ENCODE results near the gene ACVR1B.
A peak's percentile ranks its signal among the peaks of the same experiment; 100 is the strongest.

Gene ACVR1B

GRCh38 chr12:51917746-51918453 is 33.6 kb upstream of the ACVR1B start:
- TF ChIP-seq POLR2AphosphoS5 (IDR thresholded peaks at IDR 0.05; ENCODE audit: low read depth, low read length) (no peak), FOXP2 (optimal IDR thresholded peaks at IDR 0.05; ENCODE audit: borderline replicate concordance, extremely low read depth, extremely low read length, insufficient read depth) (no peak), REST (IDR thresholded peaks at IDR 0.05; ENCODE audit: insufficient read depth in 1 of 2, low read depth in 2 of 2, low read length in 2 of 2) (no peak), SIN3A (IDR thresholded peaks at IDR 0.05; ENCODE audit: borderline replicate concordance, insufficient read depth, low read length) (no peak), TAF1 (IDR thresholded peaks at IDR 0.05; ENCODE audit: borderline replicate concordance, insufficient read depth, low read length) (no peak)

GRCh38 chr12:51920046-51920445 is 31.5 kb upstream of the ACVR1B start:
- TF ChIP-seq TAF1 (IDR thresholded peaks at IDR 0.05; ENCODE audit: borderline replicate concordance, insufficient read depth, low read length) (no peak), REST (IDR thresholded peaks at IDR 0.05; ENCODE audit: insufficient read depth in 1 of 2, low read depth in 2 of 2, low read length in 2 of 2) (no peak), SIN3A (IDR thresholded peaks at IDR 0.05; ENCODE audit: borderline replicate concordance, insufficient read depth, low read length) (no peak), FOXP2 (optimal IDR thresholded peaks at IDR 0.05; ENCODE audit: borderline replicate concordance, extremely low read depth, extremely low read length, insufficient read depth) (no peak), POLR2AphosphoS5 (IDR thresholded peaks at IDR 0.05; ENCODE audit: low read depth, low read length) (no peak)

- no peak for TF ChIP-seq SIN3A (IDR thresholded peaks at IDR 0.05; ENCODE audit: borderline replicate concordance, insufficient read depth, low read length)
Observed at GRCh38 chr12:51921017-51921725, 30.3 kb upstream of the ACVR1B start.

GRCh38 chr12:51922146-51922545 is 29.4 kb upstream of the ACVR1B start:
- no peak for TF ChIP-seq FOXP2 (optimal IDR thresholded peaks at IDR 0.05; ENCODE audit: borderline replicate concordance, extremely low read depth, extremely low read length, insufficient read depth)
- TF ChIP-seq TAF1 (IDR thresholded peaks at IDR 0.05; ENCODE audit: borderline replicate concordance, insufficient read depth, low read length): no peak
- TF ChIP-seq REST (IDR thresholded peaks at IDR 0.05; ENCODE audit: insufficient read depth in 1 of 2, low read depth in 2 of 2, low read length in 2 of 2): no peak
- TF ChIP-seq POLR2AphosphoS5 (IDR thresholded peaks at IDR 0.05; ENCODE audit: low read depth, low read length): 0 out of 2 replicates have a peak, but pooled peaks have one; percentile 3
- no peak for TF ChIP-seq SIN3A (IDR thresholded peaks at IDR 0.05; ENCODE audit: borderline replicate concordance, insufficient read depth, low read length)

- TF ChIP-seq FOXP2 (optimal IDR thresholded peaks at IDR 0.05; ENCODE audit: borderline replicate concordance, extremely low read depth, extremely low read length, insufficient read depth) (no peak), TAF1 (IDR thresholded peaks at IDR 0.05; ENCODE audit: borderline replicate concordance, insufficient read depth, low read length) (0 out of 2 replicates have a peak, but pooled peaks have one; percentile 17), SIN3A (IDR thresholded peaks at IDR 0.05; ENCODE audit: borderline replicate concordance, insufficient read depth, low read length) (no peak), REST (IDR thresholded peaks at IDR 0.05; ENCODE audit: insufficient read depth in 1 of 2, low read depth in 2 of 2, low read length in 2 of 2) (no peak), POLR2AphosphoS5 (IDR thresholded peaks at IDR 0.05; ENCODE audit: low read depth, low read length) (peak; percentile 6)
Observed at GRCh38 chr12:51922762-51923505, 28.6 kb upstream of the ACVR1B start.

All from PFSK-1 (cell line).